Activated T-cell treated with anti-CD3 and anti-CD28 coated beads for 1 hour (primary cell): ENCODE measurements around the gene PTPRS.
"Not testable (repeated sequence)": the region's sequence is repeated elsewhere in the genome, so short reads cannot be mapped to it uniquely, and the experiment has no call there.

ENCODE experiments used
- DNase-seq: peaks from one replicate; pipeline ENCODE4 v3.0.0-alpha.2; 2020; ENCODE audit warnings: low read depth

Gene PTPRS

GRCh38 chr19:5340637-5341447 lies at the start of gene PTPRS:
TSS of gene PTPRS (minus strand) at chr19:5340812. CDS start at chr19:5286140, 54,672 bp downstream.
- DNase-seq, result peak; percentile 43

GRCh38 chr19:5389353-5389752 lies 48.7 kb upstream of the PTPRS start:
- no peak for DNase-seq

- DNase-seq, result no peak
Measured at GRCh38 chr19:5387472-5387871, 46.9 kb upstream of the PTPRS start.

GRCh38 chr19:5386841-5387240 lies 46.2 kb upstream of the PTPRS start:
- DNase-seq, result no peak

- DNase-seq, result not testable (repeated sequence)
Measured at GRCh38 chr19:5381197-5381596, 40.6 kb upstream of the PTPRS start.

- DNase-seq, result no peak
Measured at GRCh38 chr19:5380215-5380919, 39.8 kb upstream of the PTPRS start.

- no peak for DNase-seq
Measured at GRCh38 chr19:5376928-5377327, 36.3 kb upstream of the PTPRS start.

- no peak for DNase-seq
Measured at GRCh38 chr19:5372572-5373200, 32.1 kb upstream of the PTPRS start.

- peak; percentile 11 for DNase-seq
Measured at GRCh38 chr19:5369962-5370367, 29.4 kb upstream of the PTPRS start.

GRCh38 chr19:5369304-5369703 lies 28.7 kb upstream of the PTPRS start:
- DNase-seq, result no peak

- no peak for DNase-seq
Measured at GRCh38 chr19:5367530-5368133, 27.0 kb upstream of the PTPRS start.

- no peak for DNase-seq
Measured at GRCh38 chr19:5365905-5366304, 25.3 kb upstream of the PTPRS start.

- DNase-seq, result no peak
Measured at GRCh38 chr19:5364674-5365073, 24.1 kb upstream of the PTPRS start.

GRCh38 chr19:5361839-5362238 lies 21.2 kb upstream of the PTPRS start:
- DNase-seq, result not testable (repeated sequence)

GRCh38 chr19:5361407-5361806 lies 20.8 kb upstream of the PTPRS start:
- DNase-seq, result no peak

GRCh38 chr19:5360003-5360780 lies 19.6 kb upstream of the PTPRS start:
- DNase-seq, result no peak

GRCh38 chr19:5358173-5358800 lies 17.7 kb upstream of the PTPRS start:
- DNase-seq, result no peak

- no peak for DNase-seq
Measured at GRCh38 chr19:5357584-5357983, 17.0 kb upstream of the PTPRS start.

- DNase-seq, result no peak
Measured at GRCh38 chr19:5356918-5357317, 16.3 kb upstream of the PTPRS start.

- no peak for DNase-seq
Measured at GRCh38 chr19:5356428-5356827, 15.8 kb upstream of the PTPRS start.

GRCh38 chr19:5355693-5356092 lies 15.1 kb upstream of the PTPRS start:
- DNase-seq, result no peak
